ENCODE results near the gene YLPM1.

DNA sequence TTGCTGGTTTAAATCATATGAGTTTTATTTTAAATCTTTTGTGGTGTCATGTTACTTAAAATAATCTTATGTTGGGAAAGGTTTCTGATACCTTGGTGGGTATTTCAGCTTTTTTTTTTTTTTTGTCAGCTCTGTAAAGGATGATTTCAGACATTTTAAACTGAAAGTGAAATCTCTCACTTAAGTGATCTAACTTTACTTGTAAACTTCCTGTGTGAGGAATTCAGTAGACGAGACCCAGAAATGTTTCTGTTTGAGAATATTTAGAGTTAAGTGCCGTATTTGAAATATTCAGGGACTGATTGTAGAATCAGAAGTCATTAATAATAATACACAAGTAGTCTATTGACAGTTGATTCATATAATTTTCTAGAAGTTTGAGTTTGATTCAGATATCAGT lies 75.0 kb downstream of the YLPM1 start:
- TF ChIP-seq POLR2AphosphoS5 (IDR thresholded peaks at IDR 0.05; ENCODE audit: low read depth, low read length) (no peak), POLR2A (IDR thresholded peaks at IDR 0.05; ENCODE audit: low read depth, low read length) (no peak), TAF1 (IDR thresholded peaks at IDR 0.05; ENCODE audit: borderline replicate concordance, low read depth, low read length) (no peak)
